ENCODE measurements around the gene OSBPL7.

GRCh38 chr17:47836601-47837000 lies 15.0 kb upstream of the OSBPL7 start:
- TF ChIP-seq CTCF (IDR thresholded peaks at IDR 0.05) (no peak), SIN3A (IDR thresholded peaks at IDR 0.05; ENCODE audit: borderline replicate concordance, insufficient read depth, low read depth, low read length) (no peak)

Data from Panc1 (cell line).